SK-N-SH (cell line): ENCODE measurements around the gene MLLT10.

Source experiments
- CTCF ChIP-seq: fragments of 200-600 bp; sonication (generic); IDR thresholded peaks from 2 replicates; pipeline ENCODE4 v1.6.1; 2017; ENCODE audit warnings: antibody characterized with exemption, mild to moderate bottlenecking, moderate library complexity
- EP300 ChIP-seq, 2 experiments: IDR thresholded peaks; 2 replicates each; pipeline versions ENCODE4 v1.4.0 to v1.6.1; 2012; ENCODE audit warnings: borderline replicate concordance in 1 of 2, low read depth in 1 of 2, low read length in 1 of 2
- MXI1 ChIP-seq: IDR thresholded peaks from 2 replicates; pipeline ENCODE4 v1.6.1; 2012; ENCODE audit warnings: mild to moderate bottlenecking, low read depth, low read length, improper control_type of control experiment
- NFIC ChIP-seq: IDR thresholded peaks from 2 replicates; pipeline ENCODE4 v1.4.0; 2012; ENCODE audit warnings: borderline replicate concordance
- POLR2AphosphoS5 ChIP-seq: IDR thresholded peaks from 2 replicates; pipeline ENCODE4 v1.6.1; 2012; ENCODE audit warnings: low read depth, low read length
- YY1 ChIP-seq: IDR thresholded peaks from 2 replicates; pipeline ENCODE4 v1.4.0; 2012; ENCODE audit warnings: low read depth, mild to moderate bottlenecking

DNA sequence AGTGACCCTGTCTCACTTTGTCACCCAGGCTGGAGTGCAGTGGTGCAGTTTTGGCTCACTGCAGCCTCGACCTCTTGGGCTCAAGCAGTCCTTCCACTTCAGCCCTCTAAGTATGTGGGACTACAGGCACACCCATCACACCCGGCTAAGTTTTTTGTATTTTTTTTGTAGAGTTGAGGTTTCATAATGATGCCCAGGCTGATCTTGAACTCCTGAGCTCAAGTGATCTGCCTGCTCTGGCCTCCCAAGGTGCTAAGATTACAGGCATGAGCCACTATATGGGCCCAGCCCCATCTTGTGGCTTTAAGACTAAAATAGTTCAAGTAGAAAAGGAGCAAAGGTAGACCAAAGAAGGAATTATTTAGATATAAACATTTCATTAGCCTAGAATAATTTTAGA, 65.5 kb downstream of the MLLT10 start:
- TF ChIP-seq NFIC (no peak), CTCF (no peak), POLR2AphosphoS5 (no peak), EP300 (IDR thresholded peaks at IDR 0.05; ENCODE audit: borderline replicate concordance in 1 of 2, low read depth in 1 of 2, low read length in 1 of 2) (no peak), YY1 (no peak), MXI1 (no peak)
